T-helper 22 cell (primary cell): Measurements from ENCODE around the gene LRIG2.
"Not testable (repeated sequence)": the region's sequence is repeated elsewhere in the genome, so short reads cannot be mapped to it uniquely, and the experiment has no call there.

Experiments used
- DNase-seq: peaks from one replicate; pipeline ENCODE4 v3.0.0-alpha.2; 2020; ENCODE audit warnings: low read depth

Gene LRIG2

DNA sequence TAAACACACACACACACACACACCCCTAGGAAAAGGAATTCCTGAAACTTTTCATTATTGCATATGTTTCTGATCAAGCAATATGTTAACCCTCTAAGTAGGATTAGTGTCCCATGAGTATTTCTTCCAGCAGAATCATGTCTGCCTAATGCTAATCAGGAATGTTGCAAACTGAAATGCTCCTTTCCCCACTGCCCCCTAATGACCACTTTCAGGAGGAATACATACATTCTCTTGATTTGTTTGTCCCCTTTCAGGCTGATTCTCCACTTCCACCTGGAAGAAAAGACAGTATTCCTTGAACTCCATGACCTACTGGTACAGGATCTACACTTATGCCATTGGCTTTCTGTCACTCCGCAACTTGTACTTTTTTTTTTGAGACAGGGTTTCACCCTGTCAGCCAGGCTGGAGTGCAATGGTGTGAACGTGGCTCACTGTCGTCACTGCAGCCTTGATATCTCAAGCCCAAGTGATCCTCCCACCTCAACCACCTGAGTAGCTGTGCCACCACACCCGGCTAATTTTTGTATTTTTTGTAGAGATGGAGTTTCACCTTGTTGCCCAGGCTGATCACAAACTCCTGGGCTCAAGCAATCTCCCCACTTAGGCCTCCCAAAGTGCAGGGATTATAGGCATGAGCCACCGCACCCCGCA, 56.7 kb downstream of the LRIG2 start:
- DNase-seq, result no peak

DNA sequence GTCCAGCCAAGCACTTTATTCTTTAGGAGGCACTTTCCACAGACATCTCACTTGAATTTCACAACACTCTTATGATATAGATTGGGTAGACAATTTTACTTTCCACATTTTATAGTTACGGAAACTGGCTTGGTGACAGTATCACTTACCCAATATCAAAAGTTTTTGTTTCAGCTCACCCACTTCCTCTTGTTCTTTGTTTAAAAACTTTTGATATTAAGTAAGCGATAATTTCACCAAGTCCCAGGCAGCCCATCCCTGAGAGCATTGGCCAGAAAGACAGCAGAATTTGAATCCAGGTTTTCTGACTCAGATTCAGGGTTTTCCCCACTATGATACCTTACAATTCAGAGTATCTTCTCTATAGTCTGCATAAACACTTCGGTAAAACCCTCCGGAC, 60.0 kb downstream of the LRIG2 start:
- no peak for DNase-seq

DNA sequence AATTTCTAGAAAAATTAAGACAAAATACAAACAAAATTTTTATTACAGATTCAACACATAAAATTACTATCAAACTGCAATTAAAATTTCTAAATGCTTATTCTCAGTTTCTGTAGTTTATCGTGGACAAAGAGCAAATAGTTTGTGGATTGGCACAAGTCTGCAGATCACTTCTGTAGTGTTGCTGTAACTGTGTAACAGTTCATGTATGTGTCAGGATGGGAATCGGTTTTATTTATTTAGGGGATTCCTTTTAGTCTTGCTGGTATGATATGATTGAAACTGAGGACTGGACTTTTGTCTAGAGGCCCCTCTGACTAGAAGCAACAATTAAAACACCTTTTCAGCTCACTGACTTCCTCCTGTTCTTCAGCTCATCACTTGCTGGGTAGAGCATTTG, 60.8 kb downstream of the LRIG2 start:
- no peak for DNase-seq

DNA sequence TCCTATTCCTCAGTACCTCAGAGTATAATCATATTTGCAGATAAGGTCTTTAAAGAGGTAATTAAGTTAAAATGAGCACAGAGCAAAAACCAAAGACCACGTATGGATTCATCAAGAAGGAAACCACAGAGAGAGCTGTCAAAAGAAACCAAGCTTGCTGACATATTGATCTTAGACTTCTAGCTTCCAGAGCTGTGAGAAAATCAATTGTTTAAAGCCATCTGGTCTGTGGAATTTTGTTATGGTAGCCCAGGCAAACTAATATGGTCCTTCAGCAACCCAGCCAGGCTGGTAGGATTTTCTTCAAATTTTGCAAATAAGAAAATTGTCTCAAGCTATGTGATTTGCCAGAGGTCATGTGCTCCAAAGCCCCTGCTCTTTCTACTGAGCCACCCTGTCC, 62.5 kb downstream of the LRIG2 start:
- no peak for DNase-seq

DNA sequence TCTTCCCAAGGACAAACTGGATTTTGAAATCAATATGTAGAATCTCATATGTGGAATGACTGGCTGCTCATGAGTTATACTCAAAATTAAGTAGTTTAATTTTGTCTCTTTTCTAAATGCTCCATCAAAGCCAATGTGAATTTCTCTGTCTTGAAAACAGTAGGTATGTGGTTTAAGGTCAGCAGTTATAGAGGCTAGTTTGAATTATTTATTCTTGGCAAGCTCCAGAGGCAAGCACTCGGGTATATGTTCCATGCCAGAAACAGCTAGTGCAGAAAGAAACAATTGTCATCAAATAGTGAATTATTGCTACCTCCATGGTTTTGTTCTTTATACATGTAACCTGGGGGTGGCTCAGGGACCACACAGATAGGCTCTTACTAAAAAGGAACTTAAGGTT, 63.5 kb downstream of the LRIG2 start:
- DNase-seq, result no peak

DNA sequence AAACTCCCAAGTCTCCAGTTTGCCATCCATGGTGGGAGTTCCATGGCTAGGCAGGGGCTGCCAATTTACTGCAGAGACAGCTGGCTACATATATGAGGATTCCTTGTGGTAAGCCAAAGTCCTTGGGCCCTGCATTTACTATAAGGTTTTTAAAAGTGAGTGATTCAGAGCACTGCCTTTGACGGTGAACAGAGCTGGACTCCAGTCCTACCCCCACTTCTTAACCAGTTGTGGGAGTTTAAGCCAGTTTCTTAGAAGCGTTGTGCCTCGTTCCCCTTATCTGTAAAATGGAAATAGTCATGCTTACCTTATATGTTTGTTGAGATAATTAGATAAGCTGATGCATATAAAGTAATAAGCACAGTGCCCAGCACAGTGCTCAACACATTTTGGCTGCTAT, 64.6 kb downstream of the LRIG2 start:
- DNase-seq, result no peak

DNA sequence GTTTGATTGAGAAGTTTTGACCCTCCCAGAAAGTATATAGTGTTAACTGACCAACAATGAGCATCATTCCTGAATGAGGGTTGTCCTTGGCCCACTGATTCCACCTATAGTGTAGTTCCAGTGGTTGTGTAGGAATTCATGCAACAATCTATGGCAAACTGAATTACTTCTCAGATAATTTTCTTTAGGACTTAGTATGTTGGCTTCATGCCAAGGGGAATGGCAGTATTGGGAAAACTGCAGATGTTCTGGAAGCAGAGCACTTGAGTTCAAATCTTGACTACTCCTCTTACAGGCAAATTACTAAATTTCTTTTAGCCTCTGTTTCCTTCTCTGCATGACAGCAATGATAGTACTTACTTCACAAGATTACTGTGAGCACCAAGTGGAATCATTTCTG, 65.8 kb downstream of the LRIG2 start:
- DNase-seq, result no peak

DNA sequence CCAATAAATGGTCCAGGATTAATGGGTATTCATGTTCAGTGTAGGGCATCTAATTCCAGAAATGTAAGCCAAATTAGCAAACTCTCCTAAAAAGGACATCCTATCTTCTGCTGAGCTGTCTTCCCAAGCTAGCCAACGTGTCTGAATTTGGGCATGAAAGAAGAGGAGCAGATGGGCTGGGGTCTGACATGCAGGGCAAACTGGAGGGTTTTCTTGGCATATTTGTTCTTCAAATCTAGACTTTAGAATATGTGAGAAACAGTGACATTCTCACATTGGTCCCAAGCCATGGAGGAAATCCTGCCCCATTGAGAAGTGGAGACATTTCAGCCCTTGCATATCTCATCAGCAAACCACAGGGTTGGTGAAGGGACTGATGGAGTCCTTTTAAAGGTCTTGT, 67.2 kb downstream of the LRIG2 start:
- DNase-seq, result no peak

DNA sequence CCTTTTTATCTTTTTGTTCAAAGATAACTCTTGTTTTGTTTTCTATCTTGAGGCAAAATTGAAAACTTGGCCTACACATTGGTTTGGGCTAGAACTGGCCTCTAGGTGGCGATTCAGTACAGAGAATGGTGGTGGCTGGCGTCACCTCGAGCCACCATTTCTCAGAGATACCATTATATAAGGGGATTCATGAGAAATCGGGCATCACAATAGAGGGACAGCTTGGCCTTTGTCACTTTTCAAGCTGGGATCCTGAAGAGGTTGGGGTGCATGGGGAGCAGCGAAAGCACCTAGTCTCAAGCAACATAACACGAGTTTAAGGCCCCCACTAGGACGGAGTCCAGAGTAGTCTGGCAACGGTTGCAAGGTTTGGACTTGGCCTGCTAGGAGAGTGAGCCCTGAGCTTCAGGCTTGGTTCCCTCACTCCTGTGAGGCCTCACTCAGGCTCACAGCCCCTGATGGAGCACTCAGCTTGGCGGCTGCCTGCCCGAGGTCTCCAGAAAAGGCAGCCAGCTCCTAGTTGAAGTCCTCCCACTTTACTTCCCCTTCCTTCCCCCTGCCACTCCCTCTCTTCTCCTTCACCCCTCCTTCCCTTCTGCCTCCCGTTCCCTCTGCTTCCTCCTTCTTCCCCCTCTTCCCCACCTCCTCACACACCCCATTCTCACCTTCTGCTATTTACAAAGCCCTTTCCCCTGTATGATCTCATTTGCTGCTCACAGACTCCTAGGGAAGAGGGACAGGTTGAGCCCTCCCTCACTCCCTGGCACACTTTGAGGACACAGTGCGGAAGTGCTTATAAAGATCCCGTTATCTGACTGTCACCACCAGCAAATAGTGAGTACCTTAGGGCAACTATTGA, 67.8 kb downstream of the LRIG2 start:
- DNase-seq, result peak; percentile 6

DNA sequence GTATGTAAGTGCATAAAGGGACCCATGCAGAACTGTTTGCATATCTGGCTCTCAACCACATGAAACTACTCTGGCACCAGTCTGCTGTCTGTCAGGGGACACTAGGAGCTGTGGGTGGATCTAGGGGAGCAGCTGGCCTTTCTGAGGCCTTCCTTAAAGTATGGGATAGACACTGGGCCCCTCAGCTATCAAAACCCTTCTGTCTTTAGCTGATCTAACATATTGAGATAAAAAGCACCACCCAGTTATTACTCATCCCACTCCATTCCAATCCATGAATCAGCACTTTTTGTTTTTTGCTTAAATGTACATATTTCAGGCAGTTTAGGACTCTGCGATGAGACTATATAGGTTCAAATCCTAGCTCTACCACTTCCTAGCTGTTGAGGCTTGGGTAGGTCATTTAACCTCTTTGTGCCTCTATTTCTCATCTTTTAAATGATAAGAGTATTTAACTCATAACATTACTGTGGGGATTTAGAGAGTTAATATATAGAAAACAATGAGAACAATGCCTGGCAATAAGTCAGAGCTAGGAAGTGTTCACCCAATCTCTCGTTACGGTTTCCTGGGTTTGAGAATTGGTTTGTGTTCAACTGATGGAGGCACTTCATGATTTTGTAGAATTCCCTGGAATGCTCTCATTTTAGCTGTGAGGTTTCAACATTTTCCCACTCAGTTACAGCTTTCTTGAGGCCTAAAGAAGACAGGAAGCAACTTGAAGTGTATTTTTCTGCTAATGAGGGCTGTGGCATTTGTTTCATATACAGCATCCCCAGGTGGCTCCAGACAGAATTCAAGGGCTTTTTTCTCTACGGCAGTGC, 68.9 kb downstream of the LRIG2 start:
- DNase-seq, result no peak

DNA sequence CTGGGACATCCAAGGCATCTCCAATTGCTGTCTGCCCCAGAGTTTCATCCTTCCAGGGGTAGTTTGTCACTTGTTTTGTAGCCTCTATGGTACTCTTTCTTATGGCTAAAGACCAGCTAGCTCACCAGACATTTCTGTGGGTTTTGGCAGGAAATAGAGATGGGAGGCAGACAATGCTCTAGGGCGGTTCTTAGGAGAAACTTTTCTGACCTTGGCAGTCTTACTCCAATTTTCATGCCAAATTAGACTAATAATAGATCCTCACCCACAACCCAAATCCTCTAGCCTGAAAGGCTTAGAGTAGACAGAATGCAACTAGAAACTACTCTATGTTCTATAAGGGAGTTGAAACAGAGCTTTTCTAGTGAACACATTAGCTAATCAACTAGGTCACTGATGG, 69.8 kb downstream of the LRIG2 start:
- no peak for DNase-seq

DNA sequence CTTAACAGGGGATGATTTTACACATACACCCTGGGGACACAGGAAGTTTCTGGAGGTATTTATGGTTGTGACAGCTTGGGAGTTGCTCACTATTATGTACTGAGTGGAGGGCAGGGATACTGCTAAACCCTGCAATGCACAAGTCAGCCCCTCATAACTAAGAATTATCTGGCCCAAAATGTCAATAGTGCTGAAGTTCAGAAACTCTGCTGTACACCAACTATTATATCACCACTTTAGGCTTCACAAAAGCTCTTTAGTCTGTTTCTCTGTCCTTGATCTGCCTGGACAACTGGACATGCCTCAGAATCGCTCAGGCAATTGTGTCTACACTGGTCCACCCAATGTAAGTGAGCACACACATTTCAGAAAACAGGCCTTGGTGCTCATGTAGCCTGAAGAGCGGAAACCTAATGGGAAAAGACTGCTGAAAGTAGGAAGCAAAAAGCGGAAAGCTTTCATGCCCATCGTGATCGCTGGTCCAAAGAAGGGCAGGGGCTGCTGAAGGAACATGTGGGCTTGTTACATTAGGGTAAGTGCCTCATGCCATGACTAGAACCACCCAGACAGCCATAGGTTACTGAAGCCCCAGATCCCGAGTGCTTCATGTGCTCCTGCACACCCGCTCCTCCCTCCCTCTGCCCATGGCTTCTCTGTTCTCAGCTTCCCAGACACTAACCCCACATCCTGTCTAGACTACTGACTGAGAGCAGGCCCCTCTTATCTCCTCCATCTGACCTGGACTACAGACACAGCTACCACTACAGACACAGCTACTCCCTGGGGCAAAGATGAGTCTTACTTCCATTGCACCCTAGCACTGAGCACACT, 73.5 kb downstream of the LRIG2 start:
- DNase-seq, result no peak

DNA sequence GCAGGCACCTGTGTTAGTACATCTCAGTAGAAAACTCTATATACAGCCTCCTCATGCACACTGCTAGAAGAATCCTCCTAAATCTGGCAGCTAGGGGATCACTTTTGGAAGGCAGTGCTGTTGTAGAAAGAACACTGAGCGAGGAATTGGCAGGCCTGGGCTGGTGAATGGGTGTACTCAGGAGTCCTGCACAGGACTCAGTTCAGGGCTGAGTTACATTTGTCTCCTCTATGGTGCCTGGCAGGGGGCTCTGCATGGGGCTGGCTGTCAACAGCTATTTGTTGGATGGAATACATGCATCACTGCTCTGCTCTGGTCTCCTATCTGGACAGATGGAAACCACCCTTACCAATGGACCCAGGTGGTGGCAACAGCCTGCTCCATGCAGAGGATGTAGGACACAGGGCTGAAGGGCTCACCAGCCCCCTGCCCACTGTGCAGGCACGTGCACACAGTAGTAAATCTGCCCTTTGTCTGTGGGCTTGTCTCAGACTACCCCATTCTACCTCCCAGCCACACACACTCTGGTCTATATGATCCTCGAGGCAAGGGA, 74.2 kb downstream of the LRIG2 start:
- no peak for DNase-seq

DNA sequence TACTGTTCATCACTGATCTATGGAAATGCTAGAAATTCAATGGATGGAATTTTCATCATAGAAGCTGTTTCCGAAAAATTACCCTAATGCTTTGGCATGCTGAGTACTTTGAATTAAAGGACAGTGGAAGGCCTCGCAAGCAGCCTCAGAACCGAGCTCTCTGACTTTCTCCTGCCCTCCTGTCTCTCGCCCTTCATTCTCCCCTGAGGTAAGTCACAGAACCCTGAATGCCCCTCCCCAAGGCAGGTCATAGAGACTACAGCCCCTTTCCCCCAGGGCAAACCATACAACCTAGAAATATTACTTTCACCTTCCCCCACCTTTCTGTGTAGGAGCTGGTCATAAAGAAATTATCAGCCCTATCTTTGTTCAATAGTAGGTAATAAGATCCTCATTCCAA, 74.8 kb downstream of the LRIG2 start:
- no peak for DNase-seq

DNA sequence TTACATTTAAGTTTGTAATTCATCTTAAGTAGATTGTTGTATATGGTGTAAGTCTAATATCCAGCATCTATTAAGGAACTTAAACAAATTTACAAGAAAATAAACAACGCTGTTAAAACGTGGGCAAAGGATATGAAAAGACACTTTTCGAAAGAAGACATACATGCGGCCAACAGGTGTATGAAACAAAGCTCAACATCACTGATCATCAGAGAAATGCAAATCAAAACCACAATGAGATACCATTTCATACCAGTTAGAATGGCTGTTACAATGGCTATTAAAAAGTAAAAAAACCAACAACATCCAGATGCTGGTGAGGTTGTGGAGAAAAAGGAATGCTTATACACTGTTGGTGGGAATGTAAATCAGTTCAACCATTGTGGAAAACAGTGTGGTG, 77.5 kb downstream of the LRIG2 start:
- not testable (repeated sequence) for DNase-seq

DNA sequence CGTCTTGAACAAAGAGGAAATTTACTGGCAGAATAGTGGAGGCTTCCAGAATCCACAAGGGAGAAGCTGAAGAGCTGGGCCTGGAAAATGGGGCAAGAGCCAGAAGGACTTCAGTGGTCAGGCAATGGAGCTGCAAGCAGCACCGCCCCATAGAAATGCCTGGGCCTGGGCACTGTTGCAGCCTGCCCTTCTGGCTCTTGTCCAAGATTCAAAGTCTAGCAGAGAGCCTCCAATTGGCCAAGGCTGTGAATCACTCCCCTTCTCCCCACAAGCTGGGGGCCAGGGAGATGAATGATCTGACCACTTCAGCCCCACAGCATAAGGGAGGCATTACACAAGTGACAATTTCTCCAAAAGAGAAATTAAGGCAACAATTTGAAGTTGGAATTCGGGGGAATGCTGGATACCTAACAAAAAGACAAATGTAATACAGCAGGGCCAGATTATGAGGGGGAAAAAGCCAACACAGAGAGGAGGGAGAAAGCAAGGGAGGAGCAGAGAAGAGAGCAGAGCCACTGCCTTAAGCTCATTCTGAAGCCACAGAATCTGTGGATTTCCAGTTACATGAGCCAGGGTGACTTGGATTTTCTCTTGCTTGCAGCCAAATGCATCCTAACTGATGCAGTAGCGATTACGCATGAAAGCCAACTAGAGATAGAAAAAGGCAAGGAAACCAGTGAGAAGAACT, 80.3 kb downstream of the LRIG2 start:
- DNase-seq, result no peak

DNA sequence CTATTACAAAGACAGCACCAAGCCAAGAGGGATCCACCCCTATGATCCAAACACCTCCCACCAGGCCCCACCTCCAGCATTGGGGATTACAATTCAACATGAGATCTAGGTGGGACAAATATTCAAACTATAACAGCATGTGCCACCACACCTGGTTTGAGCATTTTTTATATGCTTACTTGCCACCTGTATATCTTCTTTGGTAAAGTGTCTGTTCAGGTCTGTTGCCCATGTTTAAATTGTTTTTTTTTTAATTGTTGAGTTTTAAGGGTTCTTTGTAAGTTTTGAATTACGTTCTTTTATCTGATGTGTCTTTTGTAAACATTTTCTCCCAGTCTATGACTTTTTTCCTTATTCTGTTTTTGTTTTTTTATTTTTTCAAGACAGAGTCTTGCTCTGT, 83.4 kb downstream of the LRIG2 start:
- no peak for DNase-seq

DNA sequence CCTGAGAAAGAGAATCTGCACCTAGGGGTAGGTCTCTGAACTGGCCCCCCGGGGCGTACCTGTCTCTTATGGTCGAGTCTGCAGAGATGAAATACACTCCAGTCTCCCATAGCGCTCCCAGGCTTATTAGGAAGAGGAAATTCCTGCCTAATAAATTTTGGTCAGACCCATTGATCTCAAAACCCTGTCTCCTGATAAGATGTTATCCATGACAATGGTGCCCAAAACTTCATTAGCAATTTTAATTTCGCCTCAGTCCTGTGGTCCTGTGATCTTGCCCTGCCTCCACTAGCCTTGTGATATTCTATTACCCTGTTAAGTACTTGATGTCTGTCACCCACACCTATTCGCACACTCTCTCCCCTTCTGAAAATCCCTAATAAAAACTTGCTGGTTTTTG, 85.7 kb downstream of the LRIG2 start:
- not testable (repeated sequence) for DNase-seq

DNA sequence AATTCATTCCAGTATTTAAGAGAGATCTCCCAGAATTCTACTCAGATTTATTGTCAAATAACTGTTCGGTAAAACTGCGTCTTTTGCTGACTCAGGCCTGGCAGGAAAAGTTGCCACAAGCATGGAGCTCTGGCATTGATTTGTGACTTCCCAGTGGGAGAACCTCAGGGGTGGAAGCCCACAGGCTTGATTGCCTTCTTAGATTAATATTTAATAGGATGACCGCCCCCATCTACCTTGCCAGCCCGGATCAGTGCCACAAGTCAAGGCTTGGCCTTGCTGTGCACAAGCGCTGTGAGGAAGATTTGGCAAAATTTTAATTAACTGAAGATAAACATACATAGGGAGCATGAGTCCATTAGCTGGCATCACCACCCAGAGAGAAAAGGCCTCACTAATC, 93.5 kb downstream of the LRIG2 start:
- no peak for DNase-seq

DNA sequence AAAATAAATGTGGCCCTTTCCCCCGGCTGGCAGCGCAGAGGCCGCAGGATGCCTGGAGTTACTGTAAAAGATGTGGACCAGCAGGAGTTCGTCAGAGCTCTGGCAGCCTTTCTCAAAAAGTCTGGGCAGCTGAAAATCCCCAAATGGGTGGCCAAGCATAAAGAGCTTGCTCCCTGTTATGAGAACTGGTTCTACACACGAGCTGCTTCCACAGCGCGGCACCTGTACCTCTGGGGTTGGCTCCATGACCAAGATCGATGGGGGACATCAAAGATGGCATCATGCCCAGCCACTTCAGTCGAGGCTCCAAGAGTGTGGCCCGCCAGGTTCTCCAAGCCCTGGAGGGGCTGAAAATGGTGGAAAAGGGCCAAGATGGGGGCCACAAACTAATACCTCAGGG, 95.9 kb downstream of the LRIG2 start:
- no peak for DNase-seq

DNA sequence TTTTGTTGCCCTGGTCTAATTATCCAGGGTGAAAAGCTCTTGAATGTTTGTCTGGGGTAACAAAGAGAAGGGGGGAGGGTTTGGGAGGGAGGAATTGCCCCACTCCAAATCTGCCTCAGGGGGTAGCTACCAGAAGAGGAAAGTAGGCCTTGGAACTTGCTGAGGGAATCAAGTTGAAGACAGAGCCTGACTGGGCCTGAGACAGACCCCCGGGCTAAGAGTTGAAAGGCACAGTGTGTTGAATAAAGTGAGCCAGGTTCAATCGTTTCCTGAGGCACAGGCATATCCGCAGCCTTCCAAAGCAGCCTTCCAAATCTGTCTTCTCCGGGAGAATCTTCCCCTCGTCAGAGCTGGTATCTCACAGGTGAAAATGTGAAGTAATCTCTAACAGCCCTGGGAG, 96.6 kb downstream of the LRIG2 start:
- no peak for DNase-seq
